DMS53 (cell line): Measurements from ENCODE around the gene PAM.

ENCODE experiments used
- DNase-seq: peaks from one replicate; lab custom pipeline; 2025; lab: John Stamatoyannopoulos, UW

The PAM gene

DNA sequence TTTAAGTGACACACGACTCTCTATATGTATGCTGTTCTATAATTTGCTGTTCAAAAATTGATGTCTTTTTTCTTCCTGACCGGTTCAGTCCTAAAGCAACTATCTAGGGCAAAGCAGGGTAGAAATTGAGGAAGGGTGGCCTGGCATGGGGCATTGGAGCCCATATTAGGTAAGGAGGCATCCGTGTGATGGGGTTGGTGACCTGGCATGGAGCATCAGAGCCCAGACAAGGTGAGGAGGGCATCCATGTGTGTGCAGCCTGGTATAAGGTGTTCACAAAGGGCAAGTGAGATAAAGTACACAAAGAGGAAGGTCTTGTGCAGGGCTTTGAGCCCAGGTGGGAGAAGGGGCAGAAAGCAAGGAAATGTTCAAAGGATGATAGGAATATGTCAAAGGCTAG lies 104.9 kb downstream of the PAM start:
- no peak for DNase-seq

DNA sequence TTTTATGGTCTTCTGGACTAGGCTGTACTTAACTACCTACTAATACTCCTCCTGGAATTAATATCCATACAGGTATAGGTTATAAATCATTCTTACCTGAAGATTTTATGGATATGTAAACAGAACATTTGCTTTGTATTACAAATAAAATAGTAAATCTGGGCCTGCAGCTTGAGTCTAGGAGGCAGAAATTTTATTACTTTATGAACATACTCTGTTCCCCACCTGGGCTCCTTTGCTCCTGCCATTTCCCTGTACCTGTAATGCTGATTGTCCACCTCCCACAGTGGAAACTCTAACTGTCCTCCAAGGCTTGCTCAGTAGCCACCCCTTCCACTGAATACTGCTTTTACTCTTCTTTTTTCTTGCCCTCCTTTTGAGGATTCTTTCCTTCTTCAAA lies 108.0 kb downstream of the PAM start:
- peak; percentile 28 for DNase-seq

DNA sequence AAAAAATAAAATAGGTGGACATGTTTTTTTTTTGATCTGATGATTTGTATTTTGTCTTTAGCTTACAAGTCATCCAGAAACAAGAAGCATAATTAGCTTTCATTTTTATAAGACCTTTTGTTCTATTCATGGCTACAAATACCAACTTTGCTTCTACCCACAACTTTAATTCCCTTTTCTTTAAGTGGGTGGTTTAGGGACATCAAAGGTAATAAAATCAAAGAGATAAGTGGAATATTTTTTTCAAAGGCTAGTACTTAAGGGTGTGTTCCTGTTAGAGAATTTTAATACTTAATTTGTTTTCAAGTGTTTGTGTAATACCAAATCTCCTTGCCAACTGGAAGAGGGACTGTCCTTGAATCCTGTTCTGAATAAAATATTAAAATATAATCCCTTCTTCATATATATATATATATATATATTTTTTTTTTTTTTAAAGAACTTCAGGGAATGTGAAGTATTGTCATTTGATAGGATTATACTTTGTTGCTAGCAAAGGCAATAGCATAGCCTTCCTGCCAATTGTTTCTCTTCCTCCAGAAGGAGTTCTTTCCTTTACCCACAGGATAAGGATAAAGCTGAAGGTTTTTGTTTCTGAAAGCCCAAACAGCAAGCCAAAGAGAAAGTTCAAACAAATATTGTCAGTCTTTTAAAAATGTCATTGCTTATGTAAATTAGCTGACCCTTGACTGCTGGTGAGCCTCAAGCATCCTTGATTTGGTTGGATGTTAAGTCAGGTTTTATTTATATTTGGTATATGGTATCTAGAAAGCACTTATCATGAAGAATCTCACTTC lies 108.9 kb downstream of the PAM start:
- peak; percentile 29 for DNase-seq

DNA sequence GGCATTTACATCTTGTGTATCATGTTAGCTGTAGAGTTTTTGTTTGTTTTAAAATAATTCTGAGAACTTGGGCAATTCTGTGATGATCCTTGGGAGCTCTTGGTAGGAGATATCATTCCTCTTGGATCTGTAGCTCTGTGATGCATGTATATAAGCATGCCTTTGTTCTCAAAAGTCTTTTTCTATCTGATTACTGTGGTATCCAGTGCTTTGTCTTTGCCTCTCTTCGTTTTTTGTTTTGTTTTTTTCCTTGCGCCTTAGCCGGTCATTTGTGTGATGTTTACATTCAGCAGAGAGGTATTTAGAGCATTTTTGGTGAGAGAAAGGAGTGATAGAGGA lies 110.0 kb downstream of the PAM start:
- DNase-seq = no peak

DNA sequence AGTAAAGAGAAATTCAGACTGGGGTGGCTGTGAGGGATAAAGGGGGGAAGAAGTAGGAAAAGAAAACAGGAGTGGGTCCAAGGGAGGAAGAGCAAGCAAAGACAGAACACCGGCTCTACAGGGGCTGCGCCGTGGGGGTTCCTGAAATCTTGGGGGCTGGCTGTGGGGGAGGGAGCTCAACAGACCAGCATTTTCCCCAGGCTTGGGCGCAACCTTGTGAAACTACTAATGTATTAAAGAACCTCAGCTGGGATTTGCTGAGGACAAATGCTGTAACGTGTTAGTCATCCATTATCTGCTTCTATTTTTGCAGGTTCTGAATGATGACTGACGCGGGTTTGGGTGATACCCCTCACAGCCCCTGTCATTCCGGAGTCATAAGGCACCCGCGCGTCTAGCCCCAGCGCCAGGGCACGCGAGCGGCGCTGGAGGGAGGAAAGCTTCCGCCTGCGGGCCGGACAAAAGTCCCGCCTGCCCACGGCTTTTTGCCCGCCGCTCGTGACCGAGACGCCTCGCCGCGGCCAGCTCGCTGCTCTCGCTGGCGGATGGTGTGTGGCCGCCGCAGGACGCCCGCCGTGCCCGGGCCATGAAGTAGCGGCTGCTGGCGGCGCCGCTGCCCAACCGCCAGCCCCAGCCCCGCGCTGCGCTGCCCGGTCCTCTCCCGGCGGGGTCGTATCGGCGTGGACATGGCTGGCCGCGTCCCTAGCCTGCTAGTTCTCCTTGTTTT lies 110.6 kb downstream of the PAM start:
- peak; percentile 75 for DNase-seq

DNA sequence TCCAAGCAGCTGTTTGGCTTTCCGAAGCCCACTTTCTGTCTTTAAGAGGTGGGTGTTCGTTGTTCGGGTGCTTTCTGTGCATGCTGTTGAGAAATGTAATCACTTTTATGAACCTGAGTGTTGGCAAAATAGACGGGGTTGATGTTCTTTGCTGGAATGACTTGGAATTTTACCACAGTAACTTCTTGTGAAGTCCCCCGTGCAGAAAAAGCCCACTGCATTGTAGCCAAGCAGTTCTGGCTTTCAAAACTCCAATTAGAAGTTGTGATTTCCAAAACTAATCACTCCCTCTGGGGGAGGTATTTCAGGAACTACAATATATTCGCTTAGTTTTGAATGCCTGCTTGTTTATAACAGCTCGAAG lies 111.1 kb downstream of the PAM start:
- DNase-seq = no peak

DNA sequence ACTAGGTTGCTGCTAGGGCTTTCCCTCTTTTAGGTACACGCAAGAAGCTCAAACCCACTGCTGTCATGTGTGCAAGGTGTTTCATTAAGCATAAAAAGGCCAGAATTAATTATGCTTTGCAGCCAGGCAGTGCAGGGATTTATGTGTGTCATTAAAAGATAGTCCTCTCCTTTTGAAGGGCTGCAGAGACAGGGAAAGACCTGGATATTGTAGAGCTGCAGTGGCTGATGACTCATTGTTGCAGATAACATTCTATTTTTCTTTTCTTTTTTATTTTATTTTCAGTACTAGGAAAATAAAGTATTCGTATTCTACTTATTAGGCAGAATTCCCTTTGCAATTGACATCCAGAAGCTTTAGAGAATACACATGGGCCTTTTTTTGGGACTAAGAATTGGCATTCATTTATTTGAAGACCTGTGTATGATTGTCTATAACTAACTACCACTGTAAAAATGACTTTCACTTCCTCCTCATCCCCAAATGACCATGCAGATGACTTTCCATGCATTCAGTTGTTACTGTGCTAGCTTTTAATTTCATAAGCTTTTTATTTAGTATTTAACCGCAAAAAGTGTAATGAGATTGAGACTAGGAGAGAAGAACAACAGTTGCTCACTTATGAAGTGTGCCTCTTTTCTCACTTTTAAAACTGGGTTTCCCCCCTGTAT lies 113.0 kb downstream of the PAM start:
- DNase-seq = peak; percentile 23

DNA sequence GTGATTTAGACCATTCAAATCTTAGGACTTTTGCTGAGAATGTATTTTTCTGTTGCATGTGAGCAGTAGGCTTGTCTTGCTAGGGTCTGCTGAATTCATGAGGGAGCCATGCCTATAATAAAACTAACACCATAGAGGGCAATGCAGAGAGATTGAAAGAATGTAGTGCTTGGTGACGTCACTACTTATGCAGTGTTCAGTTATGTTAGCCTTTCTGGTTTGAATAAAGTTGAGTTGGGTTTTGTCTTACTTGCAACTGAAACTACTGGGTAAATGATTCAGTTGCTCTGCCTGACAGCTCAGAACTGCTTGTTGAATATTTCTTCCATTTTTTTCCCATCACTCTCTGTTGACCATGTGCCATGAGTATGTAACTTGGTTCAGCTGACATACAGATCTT lies 114.1 kb downstream of the PAM start:
- DNase-seq = no peak

DNA sequence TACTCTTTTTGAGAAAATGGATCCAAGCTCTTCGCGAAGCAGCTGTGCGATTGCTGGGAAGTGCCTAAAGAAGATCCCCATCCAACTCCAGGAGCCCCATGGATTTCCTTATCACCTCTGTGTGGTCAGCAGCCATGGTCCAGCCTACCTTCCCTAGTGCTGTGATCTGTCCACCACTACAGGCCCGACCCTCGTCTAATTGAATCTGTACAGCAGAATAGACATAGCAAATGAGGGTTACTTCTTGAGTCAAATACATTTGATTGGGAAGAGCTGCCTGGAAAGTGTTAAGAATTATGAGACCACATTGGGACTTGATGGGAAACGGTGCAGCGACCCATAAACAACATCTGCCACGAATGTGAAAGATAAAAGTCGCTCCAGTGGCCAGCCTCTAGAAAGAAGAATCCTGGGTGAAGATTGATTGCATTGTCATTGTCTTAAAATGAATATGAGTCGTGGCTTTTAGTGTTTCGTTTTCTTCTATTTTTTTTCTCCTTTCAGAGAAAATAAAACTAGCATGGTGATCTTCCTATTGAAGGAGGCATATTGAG lies 118.4 kb downstream of the PAM start:
- no peak for DNase-seq

DNA sequence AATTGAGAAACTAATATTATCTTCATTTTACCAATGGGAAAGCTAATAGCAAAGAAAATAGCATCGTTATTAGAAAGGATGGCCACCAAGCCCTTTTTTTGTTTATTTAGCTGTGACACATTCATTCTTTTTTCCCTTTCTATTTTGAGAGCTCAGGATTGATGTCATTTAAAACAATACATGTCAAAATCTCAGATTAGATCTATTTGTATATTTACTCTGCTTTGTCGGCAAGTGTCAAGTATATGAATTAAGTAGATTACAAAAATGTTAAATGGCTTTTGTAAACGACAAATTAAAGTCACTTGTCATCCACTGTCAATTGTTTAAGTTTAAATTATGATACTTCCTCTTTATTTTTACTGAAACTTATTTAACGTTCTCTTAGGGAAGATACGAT lies 118.9 kb downstream of the PAM start:
- DNase-seq = no peak

DNA sequence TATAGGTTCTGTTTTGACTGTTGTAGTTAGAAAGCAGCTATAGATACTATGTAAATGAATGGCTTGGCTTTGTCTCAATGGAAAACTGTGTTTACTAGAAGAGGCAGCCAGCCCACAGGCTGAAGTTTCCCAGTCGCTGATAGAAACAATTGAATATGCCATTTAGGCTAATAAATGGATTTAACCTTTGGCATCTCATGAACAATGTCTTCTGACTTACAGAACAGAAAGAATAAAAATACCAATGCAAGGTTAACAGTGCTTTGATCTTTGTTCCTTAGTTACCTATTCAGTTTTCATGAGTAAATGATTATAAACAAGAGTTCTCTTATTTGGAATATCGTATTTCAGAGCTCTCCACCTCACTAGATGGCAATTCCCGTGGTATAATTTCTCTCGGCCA lies 120.6 kb downstream of the PAM start:
- no peak for DNase-seq

DNA sequence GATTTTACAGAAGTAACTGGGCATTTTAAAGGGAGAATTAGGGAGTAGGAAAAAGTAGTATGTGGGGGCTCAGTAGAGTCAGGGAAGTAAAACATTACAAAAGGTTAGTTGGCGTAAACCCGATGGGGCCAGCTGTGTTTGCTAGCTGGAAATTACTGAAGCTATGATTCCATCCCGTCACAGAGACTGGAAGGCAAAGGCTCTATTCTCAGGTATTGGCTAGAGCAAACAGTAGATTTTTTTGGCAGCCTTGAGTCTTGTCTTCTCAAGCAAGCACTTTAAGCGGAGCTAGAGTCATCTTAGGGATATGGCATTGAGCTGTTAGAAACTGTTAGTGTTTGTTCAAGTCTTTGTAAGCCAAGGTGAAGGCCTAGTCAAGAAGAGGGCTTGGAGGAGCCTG lies 121.5 kb downstream of the PAM start:
- DNase-seq = no peak

DNA sequence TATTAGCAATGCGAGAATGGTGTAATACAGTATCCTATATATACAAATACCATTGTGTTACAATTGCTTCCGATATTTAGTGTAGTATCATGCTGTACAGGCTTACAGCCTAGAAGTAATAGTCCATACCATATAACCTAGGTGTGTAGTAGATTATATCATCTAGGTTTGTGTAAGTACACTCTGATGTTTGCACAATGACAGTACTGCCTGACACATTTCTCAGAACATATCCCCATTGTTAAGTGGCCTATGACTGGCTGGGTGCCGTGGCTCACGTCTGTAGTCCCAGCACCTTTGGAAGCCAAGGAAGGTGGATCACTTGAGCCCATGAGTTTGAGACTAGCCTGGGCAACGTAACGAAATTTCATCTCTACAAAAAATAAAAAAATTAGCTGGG lies 124.6 kb downstream of the PAM start:
- DNase-seq = peak; percentile 13

DNA sequence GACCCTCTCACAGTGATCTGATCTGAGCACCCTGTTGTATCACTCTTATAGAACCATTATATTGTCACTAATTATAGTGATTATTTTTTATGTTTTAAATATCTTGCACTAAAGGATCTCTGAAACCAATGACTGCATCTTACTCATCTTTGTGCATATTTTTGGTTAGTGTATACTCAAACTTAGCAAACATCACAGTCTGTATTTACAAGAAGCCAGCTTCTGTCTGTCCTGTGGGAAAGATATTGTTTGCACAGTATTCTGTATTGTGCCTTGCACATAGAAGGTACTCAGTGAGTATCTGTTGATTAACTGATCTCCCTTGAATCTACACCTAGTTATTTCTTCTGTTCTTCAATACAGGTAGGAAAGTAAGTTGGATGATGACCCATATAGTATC lies 131.5 kb downstream of the PAM start:
- peak; percentile 31 for DNase-seq

DNA sequence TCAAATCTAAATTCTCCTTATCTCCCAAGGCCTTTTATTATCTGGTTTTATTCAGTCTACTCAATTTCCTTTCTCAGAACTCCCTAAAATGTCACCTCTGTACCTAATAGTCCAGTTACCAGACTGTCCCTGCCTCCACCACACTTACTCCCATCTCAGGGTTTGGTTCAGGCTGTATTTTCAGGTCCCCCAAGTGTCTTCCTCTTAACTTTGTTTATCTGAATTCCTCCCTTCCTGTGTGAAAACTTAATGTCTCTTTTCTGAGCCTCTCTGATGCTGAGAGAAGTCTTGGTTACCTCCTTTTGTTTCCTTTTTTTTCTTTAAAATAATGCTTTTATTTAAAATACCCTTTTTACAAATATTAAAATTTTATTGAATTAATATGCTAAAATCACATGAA lies 133.4 kb downstream of the PAM start:
- no peak for DNase-seq

DNA sequence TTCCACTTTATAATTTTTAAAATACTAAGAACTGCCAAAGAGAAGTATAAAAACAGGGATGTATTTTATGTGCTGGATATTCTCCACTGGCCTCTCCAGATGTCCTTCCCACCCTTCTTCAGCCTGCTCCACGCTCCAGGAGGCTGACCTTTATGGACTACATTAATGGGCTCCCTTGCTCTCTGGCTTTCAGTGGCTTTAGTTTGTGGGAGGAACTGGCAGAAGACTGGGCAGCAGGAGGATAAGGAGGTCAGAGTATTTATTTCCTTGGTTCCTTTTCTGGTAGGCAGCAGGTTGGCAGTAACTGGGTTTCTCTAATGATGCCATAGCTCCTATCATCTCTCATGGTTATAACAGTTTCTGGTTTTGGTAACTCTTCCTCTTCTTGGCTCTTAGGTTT lies 133.9 kb downstream of the PAM start:
- no peak for DNase-seq

DNA sequence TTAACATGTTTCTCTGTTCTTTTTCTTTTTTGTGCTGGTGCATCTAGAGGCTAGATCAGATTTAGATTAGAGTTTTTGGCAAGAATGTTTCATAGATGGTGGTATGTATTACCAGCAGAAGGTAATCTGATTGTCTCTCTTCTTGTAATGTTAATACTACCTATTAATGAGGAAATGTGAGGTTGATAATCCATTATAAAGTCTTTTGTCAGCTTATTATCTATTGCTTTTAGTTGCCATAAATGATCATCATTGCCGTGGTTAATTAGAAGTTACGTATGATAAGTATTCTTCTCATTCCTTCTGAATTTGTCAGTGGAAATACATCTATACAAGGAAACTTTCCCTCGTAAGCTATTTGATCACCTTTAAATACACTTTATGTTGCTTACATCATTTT lies 135.0 kb downstream of the PAM start:
- no peak for DNase-seq

DNA sequence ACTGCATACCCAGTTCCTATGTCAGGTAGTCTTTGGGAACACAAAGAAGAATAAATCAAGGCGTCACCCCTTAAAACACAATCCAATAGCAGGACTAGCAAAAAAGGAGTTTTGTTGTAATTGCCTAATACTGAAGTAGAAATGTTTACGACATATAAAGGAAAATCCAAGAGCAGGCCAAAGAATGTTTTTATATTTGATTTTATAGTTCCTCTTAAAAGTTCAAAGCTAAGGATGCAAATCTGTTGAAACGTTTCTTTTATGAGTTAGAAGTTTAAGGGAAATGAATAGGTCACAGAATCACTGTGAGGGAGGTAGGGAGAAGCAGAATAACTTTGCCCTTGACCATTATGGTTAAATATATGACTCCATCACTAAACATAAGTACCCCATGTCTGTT lies 136.1 kb downstream of the PAM start:
- no peak for DNase-seq

DNA sequence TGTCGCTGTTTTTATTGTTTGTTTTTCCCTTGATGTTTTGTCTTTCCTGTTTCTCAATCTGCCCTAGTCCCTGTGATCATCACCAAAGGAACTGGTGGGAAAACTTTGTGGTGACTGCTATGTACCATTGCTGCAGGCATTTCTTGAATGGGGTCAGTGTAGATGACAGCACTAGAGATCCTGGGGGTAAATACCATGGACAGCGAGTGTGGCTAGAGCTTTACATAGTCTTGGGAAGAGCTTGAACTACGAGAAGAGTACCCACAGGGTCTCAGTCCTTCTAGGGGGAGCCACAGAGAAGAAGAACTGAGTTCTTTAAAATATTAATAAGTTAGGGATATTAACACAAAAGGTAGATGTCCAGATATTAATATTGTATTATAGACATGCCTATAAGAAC lies 138.8 kb downstream of the PAM start:
- DNase-seq = no peak

DNA sequence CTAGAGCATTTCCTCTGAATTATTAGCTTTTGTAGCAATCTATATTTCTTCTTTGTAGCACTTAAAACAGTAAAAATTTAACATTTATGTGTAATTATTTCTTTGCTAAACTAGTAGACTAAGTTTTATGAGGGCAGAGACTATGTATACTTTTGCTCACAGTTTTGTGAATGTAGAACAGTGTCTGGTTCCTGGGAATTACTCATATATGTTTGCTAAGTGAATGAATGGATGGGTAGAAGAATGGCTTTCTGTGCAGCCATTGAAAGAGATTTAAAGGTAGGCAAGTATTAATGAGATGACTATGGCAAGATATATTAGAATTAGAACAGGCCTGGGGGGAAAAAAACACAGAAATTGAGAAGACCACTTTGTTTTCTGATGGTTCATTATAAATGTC lies 140.1 kb downstream of the PAM start:
- no peak for DNase-seq

DNA sequence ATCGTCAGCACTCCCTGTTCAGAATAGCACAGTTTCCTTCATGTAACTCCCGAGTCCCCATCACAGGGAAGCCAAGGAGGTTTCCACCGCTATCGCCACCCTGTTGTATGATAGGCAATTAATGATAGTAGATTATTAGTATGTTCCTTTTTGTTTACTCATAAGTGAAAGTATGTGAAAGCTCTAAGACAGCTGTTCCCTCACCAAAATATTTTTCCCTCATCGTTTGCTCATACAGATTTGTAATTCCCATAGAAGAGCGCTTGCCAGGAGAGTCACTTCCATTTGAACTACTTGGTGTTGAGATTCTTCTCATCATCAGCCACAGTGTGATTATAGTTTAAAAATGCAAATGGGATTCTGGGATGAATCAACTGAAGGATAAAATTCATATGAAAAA lies 140.9 kb downstream of the PAM start:
- DNase-seq = no peak

DNA sequence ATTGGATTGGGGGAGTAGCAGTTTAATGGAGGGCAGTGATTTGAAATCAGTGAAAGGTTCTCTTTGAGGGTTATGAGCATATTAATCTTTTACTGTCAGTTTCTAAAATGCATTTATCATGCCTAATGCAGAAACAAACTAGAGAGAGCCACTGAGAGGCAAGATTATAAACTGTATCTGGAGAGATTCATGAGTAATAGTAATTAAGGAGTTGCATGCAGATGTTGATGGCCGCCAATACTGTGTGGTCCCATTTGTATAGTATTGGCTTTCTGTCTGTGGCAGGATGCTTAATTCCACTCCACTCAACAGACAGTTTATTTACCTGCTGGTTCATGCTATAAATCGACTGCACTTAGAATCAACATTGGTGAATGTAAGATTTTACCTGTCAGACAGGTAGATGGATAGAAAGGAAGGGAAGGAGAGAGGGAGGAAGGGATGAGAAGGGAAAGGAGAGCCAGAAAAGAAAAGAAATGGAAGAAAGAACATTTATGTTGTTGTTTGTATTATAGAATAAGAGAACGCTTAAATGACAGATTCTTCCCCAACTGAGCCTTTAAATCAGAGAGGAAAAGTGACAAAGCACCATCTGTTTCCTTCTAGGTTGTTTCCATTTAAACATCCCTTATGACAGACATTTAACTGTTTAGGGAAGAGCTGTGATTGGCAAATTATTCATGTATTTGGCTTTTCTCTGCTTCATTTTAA lies 146.5 kb downstream of the PAM start:
- peak; percentile 19 for DNase-seq

DNA sequence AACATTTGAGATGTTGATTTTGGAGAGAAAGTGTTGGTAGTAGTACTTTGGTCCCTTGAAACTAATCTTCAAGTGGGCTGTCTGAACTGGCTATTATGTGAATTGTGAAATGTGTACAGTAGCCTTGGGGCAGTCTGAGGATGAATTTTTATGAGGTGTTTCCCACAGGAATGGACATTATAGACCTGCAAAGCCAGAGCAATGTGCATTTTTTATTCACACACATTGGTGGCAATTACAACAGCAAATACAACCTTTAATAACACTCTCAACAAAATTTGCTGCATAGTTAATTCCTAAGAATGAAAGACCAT lies 147.0 kb downstream of the PAM start:
- DNase-seq = peak; percentile 15
